Inferior parietal cortex (tissue), 1 donor: Measurements from ENCODE around the gene USP36.
"Not testable (repeated sequence)": the region's sequence is repeated elsewhere in the genome, so short reads cannot be mapped to it uniquely, and the experiment has no call there.

Experiments
- DNase-seq: peaks from one replicate; pipeline ENCODE4 v3.0.0-alpha.2; 2016; ENCODE audit errors: extremely low spot score

USP36 gene

DNA sequence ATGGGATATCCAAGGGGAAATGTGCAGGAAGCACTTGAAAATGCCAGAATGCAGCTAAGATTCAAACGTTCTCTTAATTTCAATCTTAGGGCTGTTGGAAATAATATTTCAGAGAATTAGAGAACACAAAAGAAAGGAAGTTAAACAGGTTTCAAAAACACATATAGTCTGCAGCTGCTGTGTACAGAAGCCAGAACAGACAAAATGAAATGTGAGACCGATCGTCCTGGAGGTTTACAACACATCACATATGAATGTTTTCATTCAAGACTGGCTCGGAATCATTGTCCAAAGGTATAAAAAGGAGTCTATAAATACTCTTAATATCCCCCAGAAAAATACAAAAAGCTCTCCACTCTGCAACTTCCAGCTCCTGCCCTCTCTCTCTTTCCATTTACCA lies 72.8 kb downstream of the USP36 start:
- DNase-seq = no peak

GRCh38 chr17:78766743-78767294 lies 73.8 kb downstream of the USP36 start:
- DNase-seq = no peak

- no peak for DNase-seq
These were observed 74.4 kb downstream of the USP36 start for GRCh38 chr17:78766225-78766624.

- DNase-seq = no peak
These were observed 74.8 kb downstream of the USP36 start for GRCh38 chr17:78765821-78766220.

DNA sequence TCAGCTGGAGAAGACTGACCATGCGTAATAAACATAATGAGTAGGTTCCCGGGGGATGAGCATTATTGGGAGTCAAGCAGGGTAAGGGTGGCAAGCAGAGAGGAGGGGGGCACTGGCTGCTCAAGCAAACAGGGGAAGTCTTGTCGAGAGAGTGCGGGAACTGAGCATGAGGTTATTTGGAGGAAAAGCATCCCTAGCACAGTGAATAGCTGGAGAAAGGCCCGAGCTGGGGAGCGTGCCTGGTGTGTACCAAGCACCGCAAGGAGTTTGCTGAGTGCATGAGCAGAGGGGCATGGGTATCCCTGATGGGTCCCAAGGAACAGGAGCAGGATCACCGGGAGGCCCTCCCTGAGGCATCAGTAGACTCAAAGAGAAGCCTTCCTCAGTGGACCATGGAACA lies 75.7 kb downstream of the USP36 start:
- no peak for DNase-seq

- no peak for DNase-seq
These were observed 77.1 kb downstream of the USP36 start for GRCh38 chr17:78763561-78763960.

GRCh38 chr17:78761789-78762406 lies 78.7 kb downstream of the USP36 start:
- no peak for DNase-seq

- no peak for DNase-seq
These were observed 80.7 kb downstream of the USP36 start for GRCh38 chr17:78759969-78760352.

- DNase-seq = no peak
These were observed 81.2 kb downstream of the USP36 start for GRCh38 chr17:78759203-78759968.

GRCh38 chr17:78753316-78754250 lies 87.0 kb downstream of the USP36 start:
- no peak for DNase-seq

- DNase-seq = no peak
These were observed 89.0 kb downstream of the USP36 start for GRCh38 chr17:78751447-78752161.

GRCh38 chr17:78751000-78751399 lies 89.6 kb downstream of the USP36 start:
- DNase-seq = not testable (repeated sequence)

- DNase-seq = no peak
These were observed 91.8 kb downstream of the USP36 start for GRCh38 chr17:78748730-78749317.

DNA sequence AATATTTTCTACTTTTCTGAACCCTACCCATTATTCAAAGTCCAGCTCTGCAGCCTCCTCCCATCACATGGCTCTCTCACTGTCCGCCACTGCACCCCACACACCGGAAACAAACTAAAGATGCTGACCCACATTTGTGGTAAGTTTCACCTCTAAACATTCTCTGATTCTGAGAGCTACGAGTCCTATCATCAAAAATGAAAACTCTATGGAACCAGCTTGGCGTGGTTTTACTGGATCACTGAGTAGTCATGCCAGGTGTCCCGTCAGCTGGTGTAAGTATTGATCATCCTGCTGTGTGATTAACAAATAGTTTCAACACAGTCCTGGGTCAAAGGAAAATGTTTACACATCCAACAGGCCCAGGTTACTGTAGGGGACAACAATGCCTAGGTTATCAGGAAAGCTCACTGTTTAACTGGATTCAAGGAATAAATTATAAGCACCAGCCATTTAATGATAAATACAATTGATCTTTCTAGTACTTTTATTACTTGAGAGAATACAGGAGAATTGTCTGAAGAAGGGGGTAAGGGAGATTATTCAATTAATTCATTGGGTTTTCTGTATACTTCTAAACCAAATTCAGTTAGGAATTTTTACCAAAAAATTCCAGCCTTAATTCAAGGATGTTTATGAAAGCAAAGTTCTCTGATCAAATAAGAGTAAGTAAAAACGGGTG lies 92.4 kb downstream of the USP36 start:
- no peak for DNase-seq

DNA sequence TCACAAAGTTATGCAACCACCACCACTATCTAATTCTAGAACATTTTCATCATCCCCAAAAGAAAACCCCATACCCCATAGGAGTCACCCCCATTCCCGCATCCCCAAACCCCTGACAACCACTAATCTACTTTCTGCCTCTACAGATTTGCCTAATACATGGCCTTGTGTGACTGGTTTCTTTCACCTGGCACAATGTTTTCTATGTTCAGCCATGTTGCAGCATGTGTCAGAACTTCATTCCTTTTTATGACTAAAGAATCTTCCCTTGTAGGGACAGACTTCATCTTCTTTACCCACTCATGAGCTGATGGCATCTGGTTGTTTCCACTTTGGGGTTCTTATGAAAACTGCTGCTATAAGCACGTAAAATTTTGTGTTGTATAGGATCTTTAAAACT lies 93.1 kb downstream of the USP36 start:
- DNase-seq = no peak

GRCh38 chr17:78746949-78747269 lies 93.7 kb downstream of the USP36 start:
- no peak for DNase-seq

DNA sequence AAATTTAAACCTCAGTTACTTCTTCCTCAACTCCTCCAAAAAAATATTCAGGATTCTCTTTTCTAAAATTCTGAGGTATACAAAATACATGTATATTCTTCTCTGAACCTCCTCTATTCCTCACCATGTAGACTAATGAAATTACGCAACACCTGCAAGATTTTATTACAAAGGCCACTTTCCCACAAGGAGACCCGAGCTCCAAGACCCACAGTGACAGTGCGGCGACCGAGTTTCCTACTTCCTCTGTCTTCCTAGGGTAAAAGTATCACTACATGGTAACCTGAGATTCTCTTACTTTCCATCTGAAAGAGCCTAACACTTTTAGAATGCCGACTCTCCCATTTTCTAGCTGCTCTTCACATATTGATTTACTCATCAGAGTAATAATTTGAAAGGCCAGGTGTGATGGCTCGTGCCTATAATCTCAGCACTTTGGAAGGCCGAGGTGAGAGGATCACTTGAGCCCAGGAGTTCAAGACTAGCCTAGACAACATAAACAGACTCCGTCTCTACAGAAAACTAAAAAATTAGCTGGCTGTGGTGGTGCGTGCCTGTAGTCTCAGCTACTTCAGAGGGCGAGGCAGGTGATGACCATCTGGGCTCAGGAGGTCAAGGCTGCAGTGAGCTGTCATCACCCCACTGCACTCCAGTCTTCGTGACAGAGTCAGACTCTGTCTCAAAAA lies 94.2 kb downstream of the USP36 start:
- DNase-seq = no peak
